ENCODE measurements around the gene C6orf132. TPM values are rescaled to one million over a fixed set of nuclear protein-coding genes. Genes with fewer than 3 reads are reported as not detected.

Gene C6orf132
- total RNA-seq, 1 experiment from 2014 or later, result 49.8 TPM

DNA sequence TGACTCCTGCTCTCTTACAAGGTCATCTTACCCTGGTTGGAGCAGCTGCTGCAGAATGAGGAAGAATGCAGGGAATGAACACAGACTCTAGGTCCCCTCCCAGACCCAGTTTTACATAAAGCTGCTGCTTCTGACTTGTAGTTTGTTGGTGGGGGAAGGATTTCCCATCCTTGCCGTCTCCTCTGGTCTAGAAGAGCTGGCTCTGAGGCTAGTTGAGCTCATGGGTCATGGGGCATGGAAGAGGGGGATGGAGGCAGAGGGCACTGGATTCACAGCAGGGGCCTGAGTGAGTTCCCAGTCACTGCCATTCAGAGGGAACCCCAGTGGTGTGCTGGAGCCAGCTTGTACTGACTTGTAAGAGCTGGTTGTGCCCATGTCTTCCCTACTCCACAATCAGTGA is 21.6 kb upstream of the C6orf132 start:
- no peaks in the 10 kb centered on the region for H3K79me2 ChIP-seq (ENCODE audit: low read depth)
- no peak overlapping the region for H2AFZ ChIP-seq
- no TSS peak for BruUV-seq (replicated peaks)
- 0 out of 2 replicates have a peak, but pooled peaks cover 14% of the 10 kb centered on the region for H3K4me1 ChIP-seq (replicated peaks; ENCODE audit: insufficient read depth)
- POLR2A ChIA-PET (ENCODE audit: unreplicated experiment), result no interaction called here
- CTCF ChIA-PET, result no interaction called here
- no peaks in the 10 kb centered on the region for H3K27me3 ChIP-seq (ENCODE audit: insufficient read depth, low read depth)
- no peaks in the 10 kb centered on the region for H3K9me2 ChIP-seq (ENCODE audit: insufficient read depth)
- no peak for DNase-seq
- H3K4me3 ChIP-seq, result no peak overlapping the region
- no peaks in the 10 kb centered on the region for H4K20me1 ChIP-seq (ENCODE audit: insufficient read depth)
- intact Hi-C loops (cut with micrococcal nuclease; ENCODE audit: unreplicated experiment), result no loop called here
- TF ChIP-seq EZH2 (IDR thresholded peaks at IDR 0.05; ENCODE audit: low read depth) (no peak), CTCF (conservative IDR thresholded peaks at IDR 0.05) (no peak)
- no peak overlapping the region for H3K27ac ChIP-seq
- no peaks in the 10 kb centered on the region for H3K9me3 ChIP-seq (ENCODE audit: insufficient read depth, low read depth)
- no peaks in the 10 kb centered on the region; the same call in 1 of the 2 replicates for H3F3A ChIP-seq (ENCODE audit: insufficient read depth, low read depth)
- no peaks in the 10 kb centered on the region for H3K36me3 ChIP-seq (ENCODE audit: low read depth)
- no peak overlapping the region for H3K4me2 ChIP-seq

DNA sequence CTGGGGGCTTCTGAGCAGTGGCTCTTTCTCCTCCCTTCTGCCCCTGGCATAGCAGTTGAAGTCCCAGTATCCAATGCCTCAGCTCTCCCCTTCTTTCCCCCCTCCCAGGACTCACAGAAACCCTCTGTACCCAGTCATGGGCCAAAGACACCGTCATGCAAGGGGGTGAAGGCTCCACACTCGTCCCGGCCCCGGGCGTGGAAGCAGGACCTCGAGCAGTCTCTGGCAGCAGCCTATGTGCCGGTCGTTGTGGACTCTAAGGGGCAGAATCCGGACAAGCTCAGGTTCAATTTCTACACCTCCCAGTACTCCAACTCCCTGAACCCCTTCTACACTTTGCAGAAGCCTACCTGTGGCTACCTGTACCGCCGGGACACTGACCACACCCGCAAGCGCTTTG is 20.4 kb upstream of the C6orf132 start:
- no peaks in the 10 kb centered on the region for H4K20me1 ChIP-seq (ENCODE audit: insufficient read depth)
- H3K27ac ChIP-seq, result no peak overlapping the region
- H3K36me3 ChIP-seq (ENCODE audit: low read depth), result no peaks in the 10 kb centered on the region
- no peaks in the 10 kb centered on the region for H3K9me3 ChIP-seq (ENCODE audit: insufficient read depth, low read depth)
- TF ChIP-seq EZH2 (IDR thresholded peaks at IDR 0.05; ENCODE audit: low read depth) (no peak), CTCF (conservative IDR thresholded peaks at IDR 0.05) (no peak)
- 0 out of 2 replicates have a peak, but pooled peaks cover 15% of the 10 kb centered on the region for H3K4me1 ChIP-seq (replicated peaks; ENCODE audit: insufficient read depth)
- no peak for DNase-seq
- H3K9me2 ChIP-seq (ENCODE audit: insufficient read depth), result no peaks in the 10 kb centered on the region
- intact Hi-C loops (cut with micrococcal nuclease; ENCODE audit: unreplicated experiment), result no loop called here
- no peaks in the 10 kb centered on the region for H3K27me3 ChIP-seq (ENCODE audit: insufficient read depth, low read depth)
- ChIA-PET POLR2A (ENCODE audit: unreplicated experiment) (interaction anchor here (0.8 kb wide), 1 partner anchor 80 kb away, joined by 8 read pairs; no protein-coding TSS in a partner anchor), CTCF (no interaction called here)
- H2AFZ ChIP-seq, result no peak overlapping the region
- no peaks in the 10 kb centered on the region; the same call in 1 of the 2 replicates for H3F3A ChIP-seq (ENCODE audit: insufficient read depth, low read depth)
- H3K4me2 ChIP-seq, result no peak overlapping the region
- no TSS peak for BruUV-seq (replicated peaks)
- no peak overlapping the region for H3K4me3 ChIP-seq
- no peaks in the 10 kb centered on the region for H3K79me2 ChIP-seq (ENCODE audit: low read depth)

GRCh38 chr6:42162384-42162783 is 20.0 kb upstream of the C6orf132 start:
- H2AFZ ChIP-seq, result no peak overlapping the region
- no peak for DNase-seq
- ChIA-PET CTCF (no interaction called here), POLR2A (ENCODE audit: unreplicated experiment) (interaction anchor here (0.6 kb wide), 1 partner anchor 116 kb away, joined by 3 read pairs; no protein-coding TSS in a partner anchor)
- no peaks in the 10 kb centered on the region for H3K9me2 ChIP-seq (ENCODE audit: insufficient read depth)
- no peaks in the 10 kb centered on the region for H3K79me2 ChIP-seq (ENCODE audit: low read depth)
- no peak overlapping the region for H3K4me3 ChIP-seq
- H3K27me3 ChIP-seq (ENCODE audit: insufficient read depth, low read depth), result no peaks in the 10 kb centered on the region
- intact Hi-C loops (cut with micrococcal nuclease; ENCODE audit: unreplicated experiment), result no loop called here
- no peaks in the 10 kb centered on the region; the same call in 1 of the 2 replicates for H3F3A ChIP-seq (ENCODE audit: insufficient read depth, low read depth)
- H4K20me1 ChIP-seq (ENCODE audit: insufficient read depth), result no peaks in the 10 kb centered on the region
- H3K36me3 ChIP-seq (ENCODE audit: low read depth), result no peaks in the 10 kb centered on the region
- H3K27ac ChIP-seq, result no peak overlapping the region
- TF ChIP-seq EZH2 (IDR thresholded peaks at IDR 0.05; ENCODE audit: low read depth) (no peak), CTCF (conservative IDR thresholded peaks at IDR 0.05) (no peak)
- 0 out of 2 replicates have a peak, but pooled peaks cover 15% of the 10 kb centered on the region for H3K4me1 ChIP-seq (replicated peaks; ENCODE audit: insufficient read depth)
- no peaks in the 10 kb centered on the region for H3K9me3 ChIP-seq (ENCODE audit: insufficient read depth, low read depth)
- BruUV-seq (replicated peaks), result no TSS peak
- no peak overlapping the region for H3K4me2 ChIP-seq

Measured in PC-9 (cell line).